Testis (tissue), 2 donors: ENCODE results near the gene BCKDHA.
"Not testable (repeated sequence)": the region's sequence is repeated elsewhere in the genome, so short reads cannot be mapped to it uniquely, and the experiment has no call there.

Experiments
- CTCF ChIP-seq, 3 experiments: fragments of 450-650 bp in 2 of 3; fragments of 200-600 bp in 1 of 3; sonication (generic) in 1 of 3; IDR thresholded peaks; one replicate each; pipeline ENCODE4 v1.5.1; 2016 to 2019; ENCODE audit warnings: antibody characterized with exemption in 3 of 3, mild to moderate bottlenecking in 2 of 3, moderate library complexity in 1 of 3
- POLR2A ChIP-seq: fragments of 450-650 bp; IDR thresholded peaks from one replicate; pipeline ENCODE4 v1.6.1; 2017; ENCODE audit warnings: antibody characterized with exemption, mild to moderate bottlenecking, moderate library complexity

GRCh38 chr19:41408846-41409245 is 11.2 kb downstream of the BCKDHA start:
- not testable (repeated sequence) for TF ChIP-seq POLR2A; CTCF (IDR thresholded peaks at IDR 0.05)
